Measurements from ENCODE around the gene OTOS.

Gene OTOS

DNA sequence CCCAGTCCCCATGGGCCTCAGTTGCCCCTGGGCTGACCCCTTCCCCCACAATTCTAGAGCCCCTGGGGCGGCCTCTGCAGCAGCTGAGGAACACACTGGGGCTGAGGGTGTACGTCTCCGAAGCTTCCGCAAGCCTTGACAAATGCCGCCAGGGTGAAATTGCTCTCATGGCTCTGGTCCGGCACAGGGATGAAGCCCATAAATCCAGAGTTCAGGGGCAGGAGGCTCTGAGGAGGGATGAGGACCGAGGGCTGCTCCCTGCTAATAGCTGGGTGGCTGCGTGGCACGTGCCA lies 27.1 kb upstream of the OTOS start:
- DNase-seq (ENCODE audit: low read depth): no peak

- DNase-seq (ENCODE audit: low read depth): no peak
Observed at GRCh38 chr2:240166761-240167587, 26.5 kb upstream of the OTOS start.

DNA sequence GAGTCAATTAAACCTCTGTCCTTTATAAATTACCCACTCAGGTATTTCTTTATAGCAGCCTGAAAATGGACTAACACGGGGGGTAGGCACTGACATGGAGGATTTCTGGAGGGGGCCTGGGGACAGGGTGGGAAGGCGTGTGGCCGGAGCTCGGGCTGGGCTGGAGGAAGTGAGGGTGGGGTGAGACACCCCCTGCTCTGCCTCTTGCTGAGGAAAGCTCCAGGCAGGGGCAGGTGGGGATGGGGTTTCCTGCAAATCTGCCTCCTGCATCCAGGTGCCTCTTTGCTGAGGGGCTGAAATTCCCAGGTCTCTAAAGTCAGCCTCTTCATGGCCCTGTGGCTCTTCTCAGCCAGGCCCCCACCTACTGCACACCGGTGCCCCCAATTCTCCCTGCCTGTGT lies 25.7 kb upstream of the OTOS start:
- no peak for DNase-seq (ENCODE audit: low read depth)

DNA sequence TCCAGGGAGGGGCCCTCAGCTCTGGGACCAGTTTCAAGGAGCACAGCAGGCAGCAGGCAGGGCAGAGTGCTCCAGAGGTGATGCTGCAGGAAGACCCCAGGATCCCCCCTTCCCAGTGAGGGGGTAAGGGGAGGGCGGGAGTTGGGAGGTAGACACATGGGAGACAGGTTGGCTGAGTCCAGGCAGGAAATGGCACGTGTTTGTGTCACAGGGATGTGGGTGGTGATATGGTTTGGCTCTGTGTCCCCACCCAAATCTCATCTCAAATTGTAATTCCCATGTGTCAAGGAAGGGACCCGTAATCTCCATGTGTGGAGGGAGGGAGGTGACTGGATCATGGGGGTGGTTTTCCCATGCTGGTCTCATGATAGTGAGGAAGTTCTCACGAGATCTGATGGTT lies 25.2 kb upstream of the OTOS start:
- no peak for DNase-seq (ENCODE audit: low read depth)

DNA sequence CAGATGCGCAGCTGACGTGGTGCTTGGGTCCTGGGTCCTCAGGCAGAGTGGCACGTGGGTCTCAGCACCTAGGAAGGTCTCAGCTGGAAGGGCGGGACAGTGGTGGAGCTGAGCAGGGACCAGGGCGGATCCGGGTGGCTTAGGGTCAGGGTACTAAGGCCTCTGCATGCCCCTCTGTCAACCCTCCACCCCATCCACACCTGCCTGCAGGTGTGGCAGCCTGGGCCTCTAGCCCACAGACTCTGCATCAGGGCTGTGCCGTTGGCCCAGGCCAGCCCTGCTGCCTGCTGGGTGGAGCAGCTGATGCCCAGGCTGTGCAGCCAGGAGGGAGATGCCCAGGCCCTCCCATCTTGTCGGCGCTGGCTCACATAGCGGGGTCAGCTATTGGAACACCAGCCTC lies 24.6 kb upstream of the OTOS start:
- no peak for DNase-seq (ENCODE audit: low read depth)

DNA sequence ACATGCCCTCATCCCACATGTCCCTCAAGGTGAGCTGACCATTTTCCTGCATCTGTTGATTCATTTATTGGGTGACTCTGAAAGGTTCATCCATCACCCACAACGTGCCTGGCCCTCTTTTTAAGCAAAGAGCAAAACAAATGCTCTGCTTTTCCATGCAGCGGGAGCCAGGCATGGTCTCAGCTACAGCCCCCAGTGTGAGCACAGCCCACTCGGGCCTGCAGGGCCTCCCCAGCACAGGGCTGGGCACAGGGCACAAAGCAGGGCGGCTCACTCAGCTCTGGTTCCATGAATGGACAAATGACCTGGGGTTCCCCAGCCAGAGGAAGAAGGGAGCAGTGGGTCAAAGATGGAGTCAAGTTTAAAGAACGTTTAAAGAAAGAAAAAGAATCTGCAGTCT lies 24.1 kb upstream of the OTOS start:
- no peak for DNase-seq (ENCODE audit: low read depth)

- no peak for DNase-seq (ENCODE audit: low read depth)
Observed at GRCh38 chr2:240163844-240164574, 23.6 kb upstream of the OTOS start.

DNA sequence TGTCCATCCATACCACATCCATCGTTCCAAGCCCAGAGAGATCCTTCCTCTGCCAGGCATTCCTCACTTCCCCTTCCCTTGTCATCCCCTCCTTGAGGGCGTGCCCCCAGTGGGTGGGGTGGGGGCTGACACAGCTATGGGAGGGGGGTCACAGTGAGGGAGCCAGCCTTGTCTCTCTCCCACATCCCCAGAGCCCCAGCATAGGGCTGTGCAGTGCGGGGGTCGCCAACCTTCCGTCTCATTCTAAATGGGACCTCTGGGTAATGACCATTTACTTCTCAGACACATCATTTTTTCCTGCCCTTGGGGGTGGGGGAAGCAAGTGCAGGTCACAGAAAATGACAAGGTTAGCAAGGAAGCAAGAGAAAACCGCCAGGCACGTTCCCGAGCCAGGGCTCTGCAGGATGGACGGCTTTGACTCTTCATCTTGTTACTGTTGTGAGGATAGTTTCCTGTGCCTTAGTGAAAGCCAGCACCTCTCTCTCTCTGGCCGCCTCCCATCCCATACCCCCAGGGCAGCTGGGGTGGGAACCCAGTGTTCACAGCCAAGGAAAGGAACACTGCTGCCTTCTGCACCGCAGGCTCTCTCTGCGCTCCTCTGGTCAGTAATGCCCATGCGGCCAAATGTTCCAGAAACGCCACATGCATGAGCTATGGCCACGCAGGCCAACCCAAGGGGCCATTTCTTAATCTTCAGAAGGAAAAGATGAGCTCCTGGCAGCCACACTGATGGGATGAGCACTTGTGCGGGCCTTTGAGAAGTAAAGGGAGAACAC lies 22.7 kb upstream of the OTOS start:
- DNase-seq (ENCODE audit: low read depth): no peak

GRCh38 chr2:240162531-240162930 lies 22.1 kb upstream of the OTOS start:
- no peak for DNase-seq (ENCODE audit: low read depth)

- no peak for DNase-seq (ENCODE audit: low read depth)
Observed at GRCh38 chr2:240162032-240162431, 21.6 kb upstream of the OTOS start.

DNA sequence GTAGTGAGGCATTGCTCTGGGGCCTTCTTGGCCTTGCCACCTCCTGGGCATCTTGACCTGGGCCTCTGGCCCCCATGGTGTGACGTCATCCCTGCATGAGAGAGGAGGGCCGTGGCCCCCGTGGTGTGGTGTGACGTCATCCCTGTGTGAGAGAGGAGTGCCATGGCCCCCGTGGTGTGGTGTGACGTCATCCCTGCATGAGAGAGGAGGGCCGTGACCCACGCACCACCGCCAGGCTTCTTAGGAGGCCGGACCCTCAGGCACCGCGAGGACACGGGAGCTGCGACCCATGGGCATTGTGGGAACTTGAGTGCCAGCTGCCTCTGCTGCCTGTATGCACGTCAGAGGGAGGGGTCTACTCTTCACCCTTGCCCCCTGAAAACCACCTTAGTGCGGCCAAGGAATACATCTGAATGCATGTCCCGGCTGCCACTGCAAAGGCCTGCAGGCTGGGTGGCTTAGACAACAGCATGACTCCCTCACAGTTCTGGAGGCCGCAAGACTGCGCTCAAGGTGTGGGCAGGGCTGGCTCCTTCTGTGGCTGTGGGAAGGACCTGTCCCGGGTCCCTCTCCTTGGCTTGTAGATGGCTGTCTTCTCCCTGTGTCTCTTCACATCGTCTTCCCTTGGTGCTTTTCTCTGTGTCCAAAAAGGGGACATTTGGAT lies 20.8 kb upstream of the OTOS start:
- no peak for DNase-seq (ENCODE audit: low read depth)

DNA sequence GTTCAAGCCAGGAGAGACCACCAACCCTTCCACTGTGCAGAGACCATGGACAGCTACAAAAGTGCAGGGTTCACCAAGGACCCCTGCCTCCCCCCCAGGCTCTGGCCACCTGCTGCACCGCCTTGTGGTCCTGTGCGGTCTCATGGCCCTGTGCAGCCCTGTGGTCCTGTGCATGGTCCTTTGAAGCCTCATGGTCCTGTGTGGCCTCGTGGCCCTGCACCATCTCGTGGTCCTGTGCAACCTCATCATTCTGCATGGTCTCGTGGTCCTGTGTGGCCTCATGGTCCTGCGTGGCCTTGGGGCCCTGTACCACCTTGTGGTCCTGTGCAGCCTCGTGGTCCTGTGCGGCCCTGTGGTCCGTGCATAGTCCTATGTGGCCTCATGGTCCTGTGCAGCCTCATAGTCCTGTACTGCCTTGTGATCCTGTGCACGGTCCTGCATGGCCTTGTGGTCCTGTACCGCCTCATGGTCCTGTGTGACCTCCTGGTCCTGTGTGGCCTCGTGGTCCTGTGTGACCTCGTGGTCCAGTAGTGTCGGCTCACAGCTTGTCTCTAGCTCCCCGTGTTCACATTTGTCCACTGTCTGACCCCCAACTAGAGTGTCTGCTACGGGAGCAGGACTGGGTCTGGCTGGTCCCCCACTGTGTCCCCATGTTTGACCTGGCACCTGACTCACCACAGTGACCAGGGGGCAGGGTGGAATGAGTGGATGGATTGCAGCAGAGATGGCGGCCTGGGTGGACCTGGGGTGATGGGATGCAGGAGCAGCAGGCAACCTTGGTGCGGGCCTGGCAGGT lies 20.0 kb upstream of the OTOS start:
- DNase-seq (ENCODE audit: low read depth): no peak

GRCh38 chr2:240159251-240159839 lies 18.9 kb upstream of the OTOS start:
- no peak for DNase-seq (ENCODE audit: low read depth)

DNA sequence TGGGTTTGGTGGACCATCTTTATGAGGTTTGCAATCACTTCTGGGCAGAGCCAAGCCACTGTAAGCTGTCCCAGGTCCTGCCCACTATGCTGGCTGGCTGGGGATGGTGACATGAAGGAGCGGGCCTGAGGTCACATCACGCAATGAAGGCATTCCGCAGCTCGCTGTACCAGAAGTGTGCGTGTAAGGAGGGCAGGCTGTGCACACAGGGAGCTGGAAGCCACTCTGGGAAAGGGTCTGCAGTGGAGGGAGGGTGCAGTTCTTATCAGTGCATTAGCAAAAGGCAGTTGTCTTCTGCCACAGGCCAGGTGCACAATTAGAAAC lies 16.7 kb upstream of the OTOS start:
- no peak for DNase-seq (ENCODE audit: low read depth)

DNA sequence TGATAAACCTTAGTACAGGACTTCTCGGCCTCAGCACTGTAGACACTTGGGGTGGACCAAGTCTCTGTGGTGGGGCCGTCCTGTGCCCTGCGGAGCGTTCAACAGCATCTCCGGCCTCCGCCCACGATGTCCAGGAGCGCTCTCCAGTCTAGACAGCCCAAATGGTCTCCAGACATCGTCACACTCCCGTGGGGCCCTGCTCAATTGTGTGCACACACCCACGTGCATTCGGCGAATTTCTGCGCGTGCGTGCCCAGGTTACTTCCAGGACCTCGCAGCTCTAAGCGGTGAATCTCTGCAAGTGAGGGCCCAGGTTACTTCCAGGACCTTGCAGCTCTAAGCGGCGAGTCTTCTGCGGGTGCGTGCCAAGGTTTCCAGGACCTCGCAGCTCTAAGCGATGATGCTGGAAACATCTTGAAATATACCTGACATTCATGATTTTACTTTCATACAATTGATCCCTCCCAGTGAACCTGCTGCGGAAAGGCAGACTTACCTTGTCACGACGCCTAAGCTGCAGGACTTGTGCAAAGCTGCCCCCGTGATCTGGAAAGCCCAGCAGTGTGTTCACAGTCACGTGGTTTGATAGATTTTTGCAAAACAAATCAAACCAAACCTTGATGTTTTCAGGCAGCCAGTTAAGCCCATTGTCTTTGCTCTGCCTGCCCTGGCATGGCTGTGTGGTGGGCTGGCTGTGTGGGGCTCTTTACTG lies 16.1 kb upstream of the OTOS start:
- no peak for DNase-seq (ENCODE audit: low read depth)

DNA sequence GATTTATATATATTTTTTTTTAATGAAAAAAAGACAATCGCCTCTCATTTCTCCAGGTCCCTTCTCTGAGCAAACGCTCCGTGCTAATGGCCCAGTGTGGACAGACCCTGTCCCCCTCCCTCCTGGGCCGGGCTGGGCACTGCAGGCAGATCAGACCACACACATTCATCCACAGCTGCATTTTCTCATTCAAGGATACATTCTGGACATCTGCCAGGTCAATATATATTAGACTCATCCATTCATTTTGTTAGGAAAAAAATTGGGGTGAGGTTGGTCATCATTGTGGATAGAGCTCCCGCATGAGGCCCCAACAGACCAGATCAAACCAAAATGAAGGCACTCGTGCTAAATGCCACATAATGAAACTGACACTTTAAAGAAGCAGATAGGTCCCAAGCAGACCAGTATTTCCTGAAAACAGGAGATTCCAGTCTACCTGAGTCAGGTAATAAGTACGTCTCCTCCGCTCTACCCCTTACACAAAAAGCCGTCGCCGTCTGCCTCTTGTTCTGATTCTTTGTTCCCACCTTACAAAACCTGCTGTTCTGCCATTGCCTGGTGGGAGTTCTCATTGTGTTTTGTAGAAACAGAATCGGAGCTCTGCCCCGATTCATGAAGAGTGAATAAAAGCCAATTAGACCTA lies 15.4 kb upstream of the OTOS start:
- DNase-seq (ENCODE audit: low read depth): no peak

DNA sequence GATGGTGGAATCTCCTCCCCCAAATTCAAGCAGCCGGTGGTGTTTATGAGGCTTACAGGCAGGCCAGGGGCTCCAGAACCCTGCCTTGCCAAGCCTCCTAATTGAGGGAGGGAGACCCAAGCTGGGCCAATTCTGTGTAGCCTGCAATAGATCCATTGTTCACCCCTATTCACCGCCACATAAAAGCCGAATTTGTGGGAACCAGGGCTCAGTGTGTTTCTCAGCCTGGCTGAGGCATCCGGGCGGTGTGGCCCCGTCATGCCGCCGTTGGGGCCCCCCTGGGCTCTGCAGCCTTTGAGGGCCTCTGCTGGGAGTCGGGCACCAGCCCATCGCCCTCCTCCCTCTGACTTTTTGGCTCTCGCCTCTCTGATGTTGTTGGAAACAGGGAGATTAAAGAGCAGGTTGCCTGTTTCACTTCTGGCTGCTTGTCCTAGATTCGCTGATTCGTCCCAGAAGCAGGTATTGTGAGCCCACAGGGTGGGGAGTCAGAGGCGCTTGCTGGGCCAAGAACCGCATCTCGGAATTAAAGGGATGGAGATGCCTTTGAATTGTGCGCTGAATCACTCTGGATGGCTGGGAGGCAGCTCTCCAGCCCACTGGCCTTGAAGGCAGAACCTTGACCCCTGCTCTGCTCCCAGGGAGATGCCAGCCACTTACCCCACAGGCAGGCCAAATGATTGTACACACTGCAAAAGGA lies 14.7 kb upstream of the OTOS start:
- no peak for DNase-seq (ENCODE audit: low read depth)

- no peak for DNase-seq (ENCODE audit: low read depth)
Observed at GRCh38 chr2:240154606-240155005, 14.1 kb upstream of the OTOS start.

DNA sequence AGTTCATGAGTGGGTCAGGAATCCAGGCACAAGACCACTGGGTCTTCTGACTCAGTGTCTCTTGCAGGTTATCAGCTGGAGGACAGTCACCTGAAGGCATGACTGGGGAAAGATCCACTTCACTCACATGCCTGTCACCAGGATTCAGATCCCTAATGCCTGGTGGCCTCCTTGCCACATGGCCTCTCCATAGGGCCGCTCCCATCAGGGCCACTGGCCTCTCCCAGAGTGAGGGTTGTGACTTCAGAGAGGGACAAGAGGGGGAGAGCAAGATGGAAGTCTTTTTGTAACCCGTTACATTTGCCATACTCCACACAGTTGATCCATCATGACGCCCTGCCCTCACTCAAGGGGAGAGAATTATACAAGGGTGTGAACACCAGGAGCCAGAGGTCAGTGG lies 13.0 kb upstream of the OTOS start:
- no peak for DNase-seq (ENCODE audit: low read depth)
